Brain microvascular endothelial cell (primary cell): ENCODE measurements around the gene DIAPH1.

ENCODE experiments used
- DNase-seq: peaks from one replicate; pipeline ENCODE4 v3.0.0-alpha.2; 2020
- H3K27ac ChIP-seq: fragments of 250-450 bp; sonication (Bioruptor Pico); 2 replicates; pipeline ENCODE4 v1.5.1; 2020; ENCODE audit warnings: mild to moderate bottlenecking, moderate library complexity
- H3K27me3 ChIP-seq: fragments of 250-450 bp; sonication (Bioruptor Pico); replicated peaks from 2 replicates; pipeline ENCODE4 v1.5.1; 2020; ENCODE audit warnings: mild to moderate bottlenecking
- H3K36me3 ChIP-seq: fragments of 250-450 bp; sonication (Bioruptor Pico); replicated peaks from 2 replicates; pipeline ENCODE4 v1.5.1; 2020; ENCODE audit warnings: mild to moderate bottlenecking
- H3K4me3 ChIP-seq: 2 replicates; pipeline ENCODE4 v1.5.1; 2011; ENCODE audit warnings: low read depth, mild to moderate bottlenecking, control low read depth, low read length, moderate library complexity
- CTCF ChIP-seq: IDR thresholded peaks from 2 replicates; pipeline ENCODE4 v1.5.1; 2011; ENCODE audit warnings: low read depth, mild to moderate bottlenecking, moderate library complexity, low read length, control low read depth, inconsistent platforms; ENCODE audit errors: missing control alignments
- in situ Hi-C: cut with HindIII; loops from 2 replicates; pipeline ENCODE4 v1.10.0; 2017; ENCODE audit warnings: low sequenced_read_pairs, low pct_ligation_motif_present

Gene DIAPH1

DNA sequence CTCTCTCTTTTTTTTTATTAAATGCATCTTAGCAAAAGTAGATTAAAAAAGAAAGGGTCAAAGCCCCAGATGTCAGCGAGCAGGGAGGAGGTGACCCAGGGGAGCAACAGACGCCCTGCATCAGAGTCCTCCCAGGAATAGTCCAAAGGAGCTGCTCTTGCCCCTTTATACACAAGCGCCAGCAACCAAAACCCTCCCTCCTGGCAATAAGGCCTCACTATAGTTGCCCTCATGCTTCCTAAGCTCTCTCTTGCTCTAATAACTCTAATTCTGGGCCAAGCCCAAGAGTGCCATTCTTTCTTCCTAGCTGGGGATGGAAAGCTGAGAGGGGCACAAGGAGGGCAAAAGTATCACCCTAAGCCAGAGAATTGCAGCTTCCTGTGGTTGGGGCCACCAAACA lies 103.7 kb downstream of the DIAPH1 start:
- no peak for DNase-seq
- Histone ChIP-seq H3K36me3 (peaks cover 20% of the 10 kb centered on the region), H3K27ac (peak overlapping the region; percentile 95), H3K4me3 (no peak overlapping the region), H3K27me3 (no peaks in the 10 kb centered on the region)
- TF ChIP-seq CTCF, result no peak
- in situ Hi-C loops, result loop anchor here (25.0 kb wide), 1 partner anchor 103 kb away; the partner anchor contains the start of genes PCDHGA10, PCDHGA11, PCDHGA9 and PCDHGB6

- H3K27ac ChIP-seq, result peak overlapping the region; percentile 95
- DNase-seq, result peak; percentile 35
- in situ Hi-C loops, result loop anchor here (25.0 kb wide), 1 partner anchor 102 kb away; the partner anchor contains the start of genes PCDHGA10, PCDHGA11, PCDHGA9 and PCDHGB6
- peaks cover 21% of the 10 kb centered on the region for H3K36me3 ChIP-seq
- no peaks in the 10 kb centered on the region for H3K27me3 ChIP-seq
- peak overlapping the region; percentile 60 for H3K4me3 ChIP-seq
- TF ChIP-seq CTCF, result no peak
Measured at GRCh38 chr5:141514330-141515133, 104.3 kb downstream of the DIAPH1 start.

DNA sequence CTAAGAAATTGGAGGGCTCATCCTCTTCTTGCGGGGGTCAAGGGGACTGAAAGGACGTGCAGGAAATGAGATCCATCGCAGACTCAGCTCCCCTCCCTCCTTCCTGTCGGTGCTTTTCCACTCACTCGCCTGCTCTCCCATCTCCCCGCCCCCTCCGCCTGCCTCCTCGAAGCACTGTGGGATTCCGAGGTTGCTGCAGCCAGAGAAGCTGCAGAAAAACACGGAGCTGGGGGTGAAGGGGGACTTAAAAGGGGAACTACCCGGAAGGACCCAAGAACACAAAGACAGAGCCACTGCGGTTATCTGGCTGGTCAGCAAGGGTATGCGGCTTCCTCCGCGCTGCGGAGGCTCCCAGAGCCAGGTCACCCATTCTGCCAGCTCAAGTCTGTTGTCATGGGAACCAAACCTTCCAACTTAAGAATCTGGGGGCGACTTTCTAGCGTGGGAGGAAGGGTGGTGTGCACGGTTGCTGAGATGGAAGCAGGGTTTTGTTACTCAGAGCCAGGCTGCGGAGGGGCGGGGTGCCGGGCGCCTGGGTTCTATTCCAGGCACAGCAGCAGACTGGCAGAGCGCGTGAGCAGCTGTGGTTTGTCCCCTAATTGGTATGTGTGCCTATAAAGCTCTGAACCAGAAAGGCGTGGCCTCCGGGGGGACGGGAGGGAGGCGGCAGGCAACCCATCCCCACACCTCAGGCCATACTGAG lies 105.0 kb downstream of the DIAPH1 start:
- Histone ChIP-seq H3K4me3 (peak overlapping the region; percentile 60), H3K27ac (peak overlapping the region; percentile 95), H3K27me3 (no peaks in the 10 kb centered on the region), H3K36me3 (peaks cover 17% of the 10 kb centered on the region)
- no peak for TF ChIP-seq CTCF
- in situ Hi-C loops, result loop anchor here (25.0 kb wide), 1 partner anchor 101 kb away; the partner anchor contains the start of genes PCDHGA10, PCDHGA11, PCDHGA9 and PCDHGB6
- DNase-seq, result peak; percentile 89

GRCh38 chr5:141512911-141513626 lies 105.7 kb downstream of the DIAPH1 start:
- H3K27ac ChIP-seq, result peak overlapping the region; percentile 95
- in situ Hi-C loops, result loop anchor here (25.0 kb wide), 1 partner anchor 101 kb away; the partner anchor contains the start of genes PCDHGA10, PCDHGA11, PCDHGA9 and PCDHGB6
- peak; percentile 51 for DNase-seq
- H3K27me3 ChIP-seq, result no peaks in the 10 kb centered on the region
- H3K4me3 ChIP-seq, result peak overlapping the region; percentile 60
- peaks cover 16% of the 10 kb centered on the region for H3K36me3 ChIP-seq
- TF ChIP-seq CTCF, result no peak

DNA sequence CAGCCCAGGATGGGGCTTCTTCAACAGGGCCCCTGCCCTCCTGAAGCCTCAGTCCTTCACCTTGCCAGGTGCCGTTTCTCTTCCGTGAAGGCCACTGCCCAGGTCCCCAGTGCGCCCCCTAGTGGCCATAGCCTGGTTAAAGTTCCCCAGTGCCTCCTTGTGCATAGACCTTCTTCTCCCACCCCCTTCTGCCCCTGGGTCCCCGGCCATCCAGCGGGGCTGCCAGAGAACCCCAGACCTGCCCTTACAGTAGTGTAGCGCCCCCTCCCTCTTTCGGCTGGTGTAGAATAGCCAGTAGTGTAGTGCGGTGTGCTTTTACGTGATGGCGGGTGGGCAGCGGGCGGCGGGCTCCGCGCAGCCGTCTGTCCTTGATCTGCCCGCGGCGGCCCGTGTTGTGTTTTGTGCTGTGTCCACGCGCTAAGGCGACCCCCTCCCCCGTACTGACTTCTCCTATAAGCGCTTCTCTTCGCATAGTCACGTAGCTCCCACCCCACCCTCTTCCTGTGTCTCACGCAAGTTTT lies 106.3 kb downstream of the DIAPH1 start:
- peak; percentile 64 for DNase-seq
- in situ Hi-C loops, result loop anchor here (25.0 kb wide), 1 partner anchor 100 kb away; the partner anchor contains the start of genes PCDHGA10, PCDHGA11, PCDHGA9 and PCDHGB6
- peak overlapping the region; percentile 60 for H3K4me3 ChIP-seq
- no peaks in the 10 kb centered on the region for H3K27me3 ChIP-seq
- peak; percentile 90 for TF ChIP-seq CTCF
- H3K27ac ChIP-seq, result peak overlapping the region; percentile 95
- peaks cover 16% of the 10 kb centered on the region for H3K36me3 ChIP-seq
